Activated CD4-positive, alpha-beta memory T cell treated with anti-CD3 and anti-CD28 coated beads for 36 hours (primary cell): ENCODE measurements around the gene TOR2A. TPM values are rescaled to one million over a fixed set of nuclear protein-coding genes. Genes with fewer than 3 reads are reported as not detected.

Source experiments
- CTCF ChIA-PET: fragments of 350-600 bp; sonication (Branson Sonifier 250); formaldehyde crosslinking; loops from one replicate; lab custom pipeline; 2021; ENCODE audit warnings: antibody characterized with exemption, inconsistent platforms; lab: Charles Lee
- POLR2A ChIA-PET: fragments of 350-600 bp; sonication (Branson Sonifier 250); formaldehyde crosslinking; loops from one replicate; lab custom pipeline; 2021; ENCODE audit warnings: antibody characterized with exemption; lab: Charles Lee
- DNase-seq: peaks from one replicate; pipeline ENCODE4 v3.0.0-alpha.2; 2020
- H3K27ac Mint-ChIP-seq: one replicate; pipeline ENCODE4 v1.8.0; 2021; ENCODE audit warnings: mixed read lengths
- H3K27me3 Mint-ChIP-seq: one replicate; pipeline ENCODE4 v1.8.0; 2021; ENCODE audit warnings: mixed read lengths
- H3K36me3 Mint-ChIP-seq: one replicate; pipeline ENCODE4 v1.8.0; 2021; ENCODE audit warnings: mixed read lengths
- H3K4me1 Mint-ChIP-seq: one replicate; pipeline ENCODE4 v1.8.0; 2021; ENCODE audit warnings: low read depth, mixed read lengths
- H3K4me3 Mint-ChIP-seq: one replicate; pipeline ENCODE4 v1.8.0; 2021; ENCODE audit warnings: mild to moderate bottlenecking, mixed read lengths
- H3K9me3 Mint-ChIP-seq: one replicate; pipeline ENCODE4 v1.8.0; 2021; ENCODE audit warnings: mixed read lengths
- intact Hi-C: fragments of 100-400 bp; cut with micrococcal nuclease; formaldehyde crosslinking; loops from one replicate; pipeline ENCODE4 v1.15.1; 2023
- total RNA-seq, 2 experiments: library from RNA; stranded (reverse); gene quantifications; one replicate each; pipeline ENCODE4 v1.2.3, GENCODE V29; 2021

Gene TOR2A
- total RNA-seq, 2 experiments from 2014 or later = 12.7 to 16.2 TPM

DNA sequence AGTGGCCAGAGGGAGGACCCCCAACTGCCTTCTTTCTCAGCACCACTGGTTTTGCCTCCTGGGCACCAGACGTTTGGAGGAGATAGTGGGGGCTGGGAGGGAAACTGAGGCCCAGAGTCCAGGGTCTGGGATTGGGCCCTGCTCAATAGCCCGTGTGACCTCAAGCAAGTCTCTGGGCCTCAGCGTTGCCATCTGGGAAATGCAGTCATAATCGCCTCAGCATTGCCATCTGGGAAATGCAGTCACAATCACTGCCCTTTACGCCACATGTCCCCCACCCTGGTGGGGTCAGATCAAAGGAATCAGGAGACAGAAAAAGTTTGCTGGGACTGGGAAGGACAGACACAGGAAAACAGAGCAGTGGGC lies 41.8 kb upstream of the TOR2A start:
- POLR2A ChIA-PET = interaction anchor here (2.6 kb wide), 1 partner anchor 8 kb away, joined by 14 read pairs; the partner anchor contains the start of gene CDK9
- peak overlapping the region; percentile 99 for H3K4me3 Mint-ChIP-seq

DNA sequence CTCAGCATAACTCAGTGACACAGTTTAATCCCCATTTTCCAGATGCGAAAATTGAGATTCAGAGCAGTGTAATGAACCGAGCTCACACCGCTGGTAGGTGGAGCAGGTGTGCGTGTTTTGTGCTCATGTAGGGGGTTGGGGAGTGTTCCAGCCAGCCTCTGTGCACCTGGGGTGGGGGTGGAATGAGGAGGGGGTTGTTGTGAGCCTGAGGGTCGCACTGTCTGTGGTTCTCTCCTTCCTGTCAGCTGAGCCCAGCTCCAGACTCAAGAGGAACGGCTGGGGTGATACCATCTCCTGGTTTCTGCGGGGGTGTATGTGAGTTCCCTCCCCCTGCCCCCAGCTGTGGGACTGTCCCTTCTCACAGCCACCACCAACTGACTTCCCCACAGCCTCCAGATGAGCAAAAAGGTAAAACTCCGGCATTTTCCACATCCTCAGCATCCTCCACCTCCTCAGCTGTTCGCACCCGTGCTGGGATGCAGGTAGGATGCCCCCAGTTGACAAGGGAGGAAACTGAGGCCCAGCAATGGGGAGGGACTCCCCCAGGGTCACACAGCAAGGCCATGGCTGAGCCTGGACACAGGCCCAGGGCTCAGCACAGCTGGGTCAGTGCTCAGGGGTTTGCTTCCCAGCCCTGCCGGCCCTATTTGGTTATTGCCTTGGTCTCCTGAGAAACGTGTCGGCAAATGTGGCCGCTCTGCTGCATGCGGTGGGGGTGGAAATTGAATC lies 41.3 kb upstream of the TOR2A start:
- Mint-ChIP-seq H3K9me3 (no peaks in the 10 kb centered on the region), H3K27ac (peak overlapping the region; percentile 98), H3K4me3 (peak overlapping the region; percentile 99), H3K27me3 (no peaks in the 10 kb centered on the region), H3K36me3 (peaks cover 24% of the 10 kb centered on the region), H3K4me1 (peaks cover 42% of the 10 kb centered on the region)
- DNase-seq = peak; percentile 87
- intact Hi-C loops = loop anchor here (10.0 kb wide), 1 partner anchor 288 kb away; the partner anchor contains the start of genes NAIF1 and SLC25A25
- POLR2A ChIA-PET = interaction anchor here (0.7 to 2.6 kb wide), 3 partner anchors 9 to 41 kb away, joined by 3 to 14 read pairs (median 7); partner anchors contain the start of genes CDK9 and TOR2A
- CTCF ChIA-PET = interaction anchor here (0.7 to 2.8 kb wide), 5 partner anchors 9 to 145 kb away, joined by 3 to 24 read pairs (median 5); partner anchors contain the start of genes CDK9 and TOR2A

More for the DNA sequence above, 41.8 kb upstream of the TOR2A start:
- Mint-ChIP-seq H3K27me3 (no peaks in the 10 kb centered on the region), H3K4me1 (peaks cover 43% of the 10 kb centered on the region), H3K27ac (peak overlapping the region; percentile 98), H3K36me3 (peaks cover 24% of the 10 kb centered on the region), H3K9me3 (no peaks in the 10 kb centered on the region)
- intact Hi-C loops = loop anchor here (10.0 kb wide), 1 partner anchor 288 kb away; the partner anchor contains the start of genes NAIF1 and SLC25A25
- peak; percentile 53 for DNase-seq
- CTCF ChIA-PET = interaction anchor here (1.4 to 2.8 kb wide), 4 partner anchors 8 to 145 kb away, joined by 4 to 24 read pairs (median 6); partner anchors contain the start of genes CDK9 and TOR2A

DNA sequence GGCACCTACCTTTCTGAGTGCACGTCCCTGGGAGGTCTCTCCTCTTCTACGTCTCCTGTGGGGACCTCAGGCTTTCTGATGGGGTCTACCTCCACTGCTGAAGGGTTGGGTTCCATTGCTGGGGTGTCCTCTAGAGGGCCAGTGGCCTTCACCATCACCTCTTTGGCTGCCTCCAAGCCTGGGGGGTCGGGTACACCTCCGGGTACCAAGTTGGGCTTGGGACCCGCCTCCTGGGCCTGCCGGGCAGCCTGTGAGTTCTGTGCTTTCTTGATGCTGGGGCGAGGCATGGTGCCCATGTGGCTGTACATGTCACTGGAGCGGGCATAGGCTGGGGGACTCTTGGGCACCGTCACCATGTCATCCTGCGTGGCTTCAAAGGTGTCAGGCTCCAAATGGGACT lies 38.9 kb upstream of the TOR2A start:
- Mint-ChIP-seq H3K36me3 (peaks cover 31% of the 10 kb centered on the region), H3K27me3 (no peaks in the 10 kb centered on the region), H3K27ac (no peak overlapping the region), H3K4me1 (peaks cover 43% of the 10 kb centered on the region), H3K9me3 (no peaks in the 10 kb centered on the region), H3K4me3 (no peak overlapping the region)
- CTCF ChIA-PET = interaction anchor here (0.8 to 2.8 kb wide), 2 partner anchors 11 to 39 kb away, joined by 3 to 24 read pairs; partner anchors contain the start of genes CDK9 and TOR2A
- POLR2A ChIA-PET = no interaction called here
- no peak for DNase-seq
- intact Hi-C loops = loop anchor here (5.0 to 10.0 kb wide), 2 partner anchors 203 to 291 kb away; partner anchors contain the start of genes NAIF1 and SLC25A25

DNA sequence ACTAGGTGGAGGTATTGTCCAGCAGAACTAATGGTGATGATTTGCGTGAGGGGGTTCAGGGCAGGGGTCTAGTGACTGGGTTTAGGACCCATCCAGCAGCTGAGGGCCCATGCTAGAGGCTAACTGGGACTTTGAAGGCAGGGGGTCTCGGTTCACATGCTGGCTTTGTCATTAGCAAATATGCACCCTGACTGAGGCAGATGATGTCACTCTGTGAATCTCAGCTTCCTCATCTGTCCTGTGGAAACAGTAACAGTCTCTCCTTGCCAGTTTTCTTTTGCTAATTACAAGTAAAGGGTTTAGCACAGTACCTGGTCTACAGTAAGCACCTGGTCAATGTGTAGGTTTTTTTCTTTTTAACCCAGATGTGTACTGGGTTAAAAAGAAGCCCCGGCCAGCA lies 38.2 kb upstream of the TOR2A start:
- Mint-ChIP-seq H3K4me3 (no peak overlapping the region), H3K27me3 (no peaks in the 10 kb centered on the region), H3K9me3 (no peaks in the 10 kb centered on the region), H3K4me1 (peaks cover 48% of the 10 kb centered on the region), H3K36me3 (peaks cover 32% of the 10 kb centered on the region), H3K27ac (peak overlapping the region; percentile 38)
- ChIA-PET CTCF (interaction anchor here (2.7 to 11.7 kb wide), 2 partner anchors 11 to 148 kb away, joined by 12 to 131 read pairs; partner anchors contain the start of gene CDK9), POLR2A (no interaction called here)
- intact Hi-C loops = loop anchor here (5.0 to 10.0 kb wide), 2 partner anchors 204 to 292 kb away; partner anchors contain the start of genes NAIF1 and SLC25A25
- DNase-seq = no peak

DNA sequence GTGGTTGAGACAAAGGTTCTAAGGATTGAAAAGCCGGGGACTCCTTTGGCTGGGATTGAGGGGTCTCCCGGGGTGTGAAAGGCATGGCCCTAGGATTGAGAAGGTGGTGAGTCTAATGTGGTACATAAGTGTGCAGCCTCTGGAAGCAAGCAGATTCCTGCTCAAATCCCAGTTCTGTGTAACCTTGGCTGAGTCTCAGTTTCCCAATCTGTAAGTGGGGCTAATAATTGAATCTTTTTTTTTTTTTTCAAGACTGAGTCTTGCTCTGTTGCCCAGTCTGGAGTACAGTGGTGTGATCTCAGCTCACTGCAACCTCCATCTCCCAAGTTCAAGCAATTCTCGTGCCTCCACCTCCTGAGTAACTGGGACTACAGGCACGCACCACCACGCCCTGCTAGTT lies 37.5 kb upstream of the TOR2A start:
- Mint-ChIP-seq H3K4me3 (no peak overlapping the region), H3K27ac (no peak overlapping the region), H3K4me1 (peaks cover 52% of the 10 kb centered on the region), H3K9me3 (no peaks in the 10 kb centered on the region), H3K36me3 (peaks cover 30% of the 10 kb centered on the region), H3K27me3 (no peaks in the 10 kb centered on the region)
- ChIA-PET CTCF (interaction anchor here (2.7 to 11.7 kb wide), 3 partner anchors 12 to 148 kb away, joined by 12 to 131 read pairs (median 43); partner anchors contain the start of genes CDK9 and TOR2A), POLR2A (no interaction called here)
- no peak for DNase-seq
- intact Hi-C loops = loop anchor here (5.0 to 10.0 kb wide), 2 partner anchors 205 to 292 kb away; partner anchors contain the start of genes NAIF1 and SLC25A25

DNA sequence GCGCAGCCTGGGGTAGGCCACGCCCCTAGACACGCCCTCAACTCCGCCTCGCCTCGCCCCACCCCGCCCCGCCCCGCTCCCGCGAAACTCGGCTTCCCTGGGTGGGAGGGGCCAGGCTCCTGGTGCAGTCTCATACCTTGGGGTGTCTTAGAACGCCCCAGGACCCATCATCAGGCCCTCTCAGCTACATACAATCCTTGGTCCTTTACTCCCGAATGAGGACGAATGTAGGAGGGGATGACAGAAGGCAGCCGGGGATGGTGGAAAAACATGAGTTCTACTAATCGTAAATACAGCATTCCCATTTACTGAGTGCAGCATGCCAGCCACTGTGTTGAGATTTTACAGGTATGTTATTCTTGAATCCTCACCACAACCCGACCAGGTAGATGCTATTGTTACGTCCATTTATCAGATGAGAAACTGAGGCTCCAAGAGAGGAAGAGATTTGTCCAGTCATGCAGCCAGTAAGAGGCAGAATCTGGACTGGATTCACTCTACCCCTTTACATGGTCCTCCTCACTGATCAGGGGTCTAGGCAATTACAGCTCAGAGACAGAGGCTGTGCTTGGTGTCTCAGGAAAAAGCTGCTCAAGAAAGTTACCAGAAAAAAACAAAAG lies 36.6 kb upstream of the TOR2A start:
- no peaks in the 10 kb centered on the region for H3K27me3 Mint-ChIP-seq
- no peak for DNase-seq
- H3K4me3 Mint-ChIP-seq = peak overlapping the region; percentile 89
- no peaks in the 10 kb centered on the region for H3K9me3 Mint-ChIP-seq
- ChIA-PET POLR2A (interaction anchor here (0.8 to 3.3 kb wide), 9 partner anchors 7 to 321 kb away, joined by 3 to 19 read pairs (median 6); partner anchors contain the start of genes CDK9, FPGS, SH2D3C and TOR2A), CTCF (interaction anchor here (0.7 to 11.7 kb wide), 8 partner anchors 9 to 156 kb away, joined by 3 to 131 read pairs (median 9); partner anchors contain the start of genes CDK9 and TOR2A)
- H3K4me1 Mint-ChIP-seq = peaks cover 60% of the 10 kb centered on the region
- peaks cover 32% of the 10 kb centered on the region for H3K36me3 Mint-ChIP-seq
- intact Hi-C loops = loop anchor here (1.0 to 10.0 kb wide), 6 partner anchors 14 to 293 kb away; partner anchors contain the start of genes FPGS, NAIF1, PTRH1 and SLC25A25
- peak overlapping the region; percentile 85 for H3K27ac Mint-ChIP-seq

DNA sequence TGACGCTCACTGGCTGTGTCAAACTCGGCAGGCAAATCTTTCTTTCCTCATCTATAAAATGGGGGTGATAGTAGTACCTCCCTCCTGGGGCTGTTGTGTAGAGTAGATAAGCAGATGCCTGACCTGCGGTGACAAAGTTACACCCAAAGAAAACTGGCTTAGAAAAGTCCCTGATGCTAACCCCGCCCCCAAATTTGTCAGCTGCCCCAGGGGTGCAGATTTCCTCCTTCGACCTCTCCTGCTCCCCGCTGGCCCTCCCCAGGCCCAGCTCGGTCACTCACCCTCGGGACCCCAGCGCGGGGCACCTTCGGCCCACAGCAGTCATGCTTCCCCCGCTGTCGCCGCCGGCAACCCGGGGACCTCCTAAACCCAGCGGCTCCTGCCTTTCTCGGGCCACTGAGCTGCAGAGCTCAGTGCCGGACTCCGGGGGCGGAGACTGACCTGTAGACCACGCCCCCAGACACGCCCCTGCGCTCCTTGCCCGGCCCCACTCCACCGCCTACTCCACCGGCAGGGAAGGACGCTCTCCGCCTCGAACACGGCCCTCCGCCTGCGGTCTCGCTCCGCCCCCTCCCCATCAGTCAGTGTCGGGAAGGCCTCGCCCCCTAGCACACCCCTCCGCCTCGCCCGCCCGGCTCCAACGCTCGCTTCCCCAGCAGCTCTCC lies 35.9 kb upstream of the TOR2A start:
- H3K4me1 Mint-ChIP-seq = peaks cover 56% of the 10 kb centered on the region
- no peaks in the 10 kb centered on the region for H3K9me3 Mint-ChIP-seq
- peak overlapping the region; percentile 85 for H3K27ac Mint-ChIP-seq
- ChIA-PET POLR2A (interaction anchor here (0.6 to 3.3 kb wide), 10 partner anchors 8 to 321 kb away, joined by 3 to 19 read pairs (median 6); partner anchors contain the start of genes CDK9, FPGS, SH2D3C and TOR2A), CTCF (interaction anchor here (0.6 to 11.7 kb wide), 10 partner anchors 8 to 267 kb away, joined by 3 to 131 read pairs (median 6); partner anchors contain the start of genes CDK9, SH2D3C and TOR2A)
- intact Hi-C loops = loop anchor here (1.0 to 10.0 kb wide), 6 partner anchors 14 to 294 kb away; partner anchors contain the start of genes FPGS, NAIF1, PTRH1 and SLC25A25
- peak; percentile 99 for DNase-seq
- H3K27me3 Mint-ChIP-seq = no peaks in the 10 kb centered on the region
- H3K4me3 Mint-ChIP-seq = peak overlapping the region; percentile 89
- peaks cover 32% of the 10 kb centered on the region for H3K36me3 Mint-ChIP-seq

DNA sequence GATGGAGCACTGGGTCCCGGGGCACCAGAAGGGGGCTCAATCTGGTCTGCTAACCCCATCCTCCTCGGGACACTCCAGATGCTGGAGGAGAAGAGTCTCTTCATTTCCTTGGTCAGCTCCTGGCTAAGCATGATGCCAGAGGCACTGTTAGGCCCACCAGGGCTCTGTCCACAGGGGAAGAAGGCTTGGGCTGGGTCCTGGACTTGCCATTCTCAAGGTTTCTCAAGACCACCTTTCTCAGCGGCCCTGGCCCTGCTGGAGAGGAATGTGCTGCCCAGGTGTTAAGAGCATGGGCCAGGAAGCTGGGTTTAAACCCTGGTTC lies 35.5 kb upstream of the TOR2A start:
- Mint-ChIP-seq H3K36me3 (peaks cover 35% of the 10 kb centered on the region), H3K9me3 (no peaks in the 10 kb centered on the region), H3K4me3 (peak overlapping the region; percentile 89), H3K27me3 (no peaks in the 10 kb centered on the region), H3K4me1 (peaks cover 55% of the 10 kb centered on the region), H3K27ac (peak overlapping the region; percentile 85)
- ChIA-PET CTCF (interaction anchor here (0.6 to 11.7 kb wide), 11 partner anchors 8 to 266 kb away, joined by 3 to 131 read pairs (median 5); partner anchors contain the start of genes CDK9, SH2D3C and TOR2A), POLR2A (interaction anchor here (0.6 to 3.3 kb wide), 9 partner anchors 8 to 451 kb away, joined by 3 to 19 read pairs (median 6); partner anchors contain the start of genes FPGS, SH2D3C and TOR2A)
- no peak for DNase-seq
- intact Hi-C loops = loop anchor here (2.0 to 10.0 kb wide), 3 partner anchors 32 to 294 kb away; partner anchors contain the start of genes FPGS, NAIF1 and SLC25A25

DNA sequence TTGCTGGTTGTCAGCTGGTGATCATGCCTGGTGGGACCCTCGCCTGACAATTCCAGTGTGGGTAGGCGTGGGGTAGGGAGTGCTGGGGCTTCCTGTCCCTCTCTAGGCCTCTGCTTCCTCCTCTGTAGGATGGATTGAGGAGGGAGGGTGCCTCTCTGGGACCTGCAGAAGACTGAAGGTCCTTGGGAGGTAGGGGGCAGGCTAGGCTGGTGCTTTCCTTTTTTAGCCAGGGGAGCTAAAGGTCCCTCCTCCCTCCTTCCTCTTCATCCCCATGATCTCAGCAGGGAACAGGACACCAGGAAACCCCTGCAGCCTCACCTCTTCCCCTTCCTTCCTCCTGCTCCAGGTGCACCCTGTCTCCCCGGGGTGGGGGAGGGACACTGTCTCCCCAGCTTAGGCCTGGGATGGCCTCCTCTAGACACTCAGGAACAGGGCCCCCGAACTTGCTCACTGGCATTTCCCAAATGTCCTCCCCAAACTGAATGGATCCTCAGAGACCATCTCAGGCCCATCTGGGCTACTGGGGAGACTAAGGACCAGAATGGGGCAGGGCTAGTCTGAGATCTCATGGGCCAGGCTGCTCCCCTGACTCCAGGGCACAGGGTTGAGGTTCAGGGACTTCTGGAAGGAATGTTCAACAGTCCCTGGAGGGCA lies 35.0 kb upstream of the TOR2A start:
- CTCF ChIA-PET = interaction anchor here (0.8 to 11.7 kb wide), 8 partner anchors 9 to 180 kb away, joined by 3 to 131 read pairs (median 7); partner anchors contain the start of genes CDK9, SH2D3C and TOR2A
- peaks cover 36% of the 10 kb centered on the region for H3K36me3 Mint-ChIP-seq
- DNase-seq = no peak
- no peaks in the 10 kb centered on the region for H3K27me3 Mint-ChIP-seq
- H3K27ac Mint-ChIP-seq = peak overlapping the region; percentile 85
- H3K4me3 Mint-ChIP-seq = peak overlapping the region; percentile 89
- H3K4me1 Mint-ChIP-seq = peaks cover 60% of the 10 kb centered on the region
- POLR2A ChIA-PET = interaction anchor here (0.6 to 3.3 kb wide), 6 partner anchors 9 to 451 kb away, joined by 5 to 19 read pairs (median 6); partner anchors contain the start of genes FPGS and SH2D3C
- intact Hi-C loops = loop anchor here (2.0 to 10.0 kb wide), 3 partner anchors 33 to 295 kb away; partner anchors contain the start of genes FPGS, NAIF1 and SLC25A25
- no peaks in the 10 kb centered on the region for H3K9me3 Mint-ChIP-seq

DNA sequence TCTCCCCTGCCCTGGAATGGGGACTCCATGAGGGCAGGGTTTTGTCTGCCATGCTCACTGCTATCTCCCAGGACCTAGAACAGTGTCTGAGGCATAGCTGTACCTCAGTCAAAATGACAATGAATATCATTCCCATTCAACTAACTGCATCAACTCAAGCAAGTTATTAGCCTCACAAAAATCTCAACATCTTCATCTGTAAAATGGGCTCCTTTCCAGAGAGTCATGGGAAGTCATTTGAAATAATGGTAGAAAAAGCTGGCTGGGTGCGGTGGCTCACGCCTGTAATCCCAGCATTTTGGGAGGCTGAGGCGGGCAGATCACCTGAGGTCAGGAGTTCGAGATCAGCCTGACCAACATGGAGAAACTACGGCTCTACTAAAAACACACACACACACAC lies 34.0 kb upstream of the TOR2A start:
- no peaks in the 10 kb centered on the region for H3K9me3 Mint-ChIP-seq
- no peaks in the 10 kb centered on the region for H3K27me3 Mint-ChIP-seq
- POLR2A ChIA-PET = interaction anchor here (2.7 to 3.3 kb wide), 2 partner anchors 10 to 16 kb away, joined by 10 to 19 read pairs; partner anchors contain the start of genes CDK9 and SH2D3C
- peak overlapping the region; percentile 73 for H3K27ac Mint-ChIP-seq
- H3K4me3 Mint-ChIP-seq = no peak overlapping the region
- H3K36me3 Mint-ChIP-seq = peaks cover 35% of the 10 kb centered on the region
- intact Hi-C loops = no loop called here
- DNase-seq = no peak
- CTCF ChIA-PET = interaction anchor here (1.2 to 11.7 kb wide), 6 partner anchors 10 to 152 kb away, joined by 3 to 131 read pairs (median 19); partner anchors contain the start of genes CDK9, SH2D3C and TOR2A
- peaks cover 61% of the 10 kb centered on the region for H3K4me1 Mint-ChIP-seq
